GM23338 (cell line): ENCODE data around the gene HSD17B1. TPM values are rescaled to one million over a fixed set of nuclear protein-coding genes. Genes with fewer than 3 reads are reported as not detected.
"Not testable (repeated sequence)": the region's sequence is repeated elsewhere in the genome, so short reads cannot be mapped to it uniquely, and the experiment has no call there.

Experiments
- ATAC-seq: fragments of 200-7000 bp; cut with Tn5 transposase; 3 replicates; pipeline ENCODE4 v1.9.1; 2020
- DNase-seq: peaks from one replicate; pipeline ENCODE4 v3.0.0-alpha.2; 2015; ENCODE audit warnings: low spot score
- H2AFZ ChIP-seq: fragments of 200-600 bp; sonication (generic); 2 replicates; pipeline ENCODE4 v1.8.0; 2016; ENCODE audit warnings: antibody characterized with exemption, mild to moderate bottlenecking, moderate library complexity
- H3F3A ChIP-seq: fragments of 200-600 bp; sonication (generic); replicated peaks from 2 replicates; pipeline ENCODE4 v1.8.0; 2017; ENCODE audit warnings: antibody characterized with exemption, mixed run types, low read depth
- H3K27ac ChIP-seq: fragments of 200-600 bp; sonication (generic); 2 replicates; pipeline ENCODE4 v1.6.1; 2016; ENCODE audit warnings: low read depth
- H3K27me3 ChIP-seq: fragments of 200-600 bp; sonication (generic); 2 replicates; pipeline ENCODE4 v1.8.0; 2016; ENCODE audit warnings: mild to moderate bottlenecking, mixed run types, moderate library complexity; ENCODE audit not compliant: insufficient read depth
- H3K36me3 ChIP-seq: fragments of 200-600 bp; sonication (generic); 2 replicates; pipeline ENCODE4 v1.8.0; 2016; ENCODE audit warnings: mild to moderate bottlenecking; ENCODE audit not compliant: insufficient read depth
- H3K4me1 ChIP-seq: fragments of 200-600 bp; sonication (generic); 2 replicates; pipeline ENCODE4 v1.8.0; 2016; ENCODE audit warnings: mild to moderate bottlenecking, moderate library complexity; ENCODE audit not compliant: insufficient read depth
- H3K4me2 ChIP-seq: fragments of 200-600 bp; sonication (generic); 2 replicates; pipeline ENCODE4 v1.7.1; 2017; ENCODE audit warnings: mixed run types
- H3K4me3 ChIP-seq: fragments of 200-600 bp; sonication (generic); 2 replicates; pipeline ENCODE4 v1.6.1; 2016; ENCODE audit warnings: mixed run types
- H3K79me2 ChIP-seq: fragments of 200-600 bp; sonication (generic); replicated peaks from 2 replicates; pipeline ENCODE4 v1.8.0; 2017; ENCODE audit warnings: mild to moderate bottlenecking; ENCODE audit not compliant: insufficient read depth
- H3K9me2 ChIP-seq: fragments of 200-600 bp; sonication (generic); 2 replicates; pipeline ENCODE4 v1.8.0; 2017; ENCODE audit not compliant: insufficient read depth
- H4K20me1 ChIP-seq: fragments of 200-600 bp; sonication (generic); replicated peaks from 2 replicates; pipeline ENCODE4 v1.8.0; 2017; ENCODE audit warnings: mild to moderate bottlenecking; ENCODE audit not compliant: insufficient read depth
- H3K27ac Mint-ChIP-seq: 2 replicates; pipeline ENCODE4 v1.8.0; 2020; ENCODE audit warnings: inconsistent platforms, mild to moderate bottlenecking, moderate library complexity, mixed read lengths
- H3K27me3 Mint-ChIP-seq: 3 replicates; pipeline ENCODE4 v1.8.0; 2022; ENCODE audit warnings: low read depth, mild to moderate bottlenecking, moderate library complexity, mixed read lengths, inconsistent platforms; ENCODE audit not compliant: insufficient read depth, poor library complexity
- H3K36me3 Mint-ChIP-seq: 3 replicates; pipeline ENCODE4 v1.8.0; 2021; ENCODE audit warnings: low read depth, mild to moderate bottlenecking, inconsistent platforms, moderate library complexity, mixed read lengths
- H3K4me1 Mint-ChIP-seq: 3 replicates; pipeline ENCODE4 v1.8.0; 2020; ENCODE audit warnings: mild to moderate bottlenecking, inconsistent platforms, mixed read lengths
- H3K4me3 Mint-ChIP-seq: 3 replicates; pipeline ENCODE4 v1.8.0; 2021; ENCODE audit warnings: moderate library complexity, mild to moderate bottlenecking, inconsistent platforms, mixed read lengths
- H3K9me3 Mint-ChIP-seq: 3 replicates; pipeline ENCODE4 v1.8.0; 2020; ENCODE audit warnings: moderate library complexity, mild to moderate bottlenecking, inconsistent platforms, mixed read lengths
- ETS1 ChIP-seq: IDR thresholded peaks from 2 replicates; pipeline ENCODE4 v1.6.1; 2016; ENCODE audit warnings: antibody characterized with exemption
- EZH2 ChIP-seq: fragments of 200-600 bp; sonication (generic); IDR thresholded peaks from one replicate; pipeline ENCODE4 v1.8.0; 2017; ENCODE audit warnings: antibody characterized with exemption, mild to moderate bottlenecking, low read depth; ENCODE audit not compliant: unreplicated experiment
- EZH2phosphoT487 ChIP-seq: fragments of 200-600 bp; sonication (generic); IDR thresholded peaks from one replicate; pipeline ENCODE4 v1.8.1; 2018; ENCODE audit warnings: antibody characterized with exemption; ENCODE audit not compliant: unreplicated experiment
- JUNB ChIP-seq: IDR thresholded peaks from one replicate; pipeline ENCODE4 v1.6.1; 2016; ENCODE audit warnings: antibody characterized with exemption; ENCODE audit not compliant: unreplicated experiment
- NANOG ChIP-seq: IDR thresholded peaks from 2 replicates; pipeline ENCODE4 v1.6.1; 2016; ENCODE audit warnings: antibody characterized with exemption, borderline replicate concordance
- POLR2AphosphoS5 ChIP-seq: IDR thresholded peaks from 2 replicates; pipeline ENCODE4 v1.6.1; 2016; ENCODE audit warnings: antibody characterized with exemption, low read depth
- STAT1 ChIP-seq: IDR thresholded peaks from one replicate; pipeline ENCODE4 v1.6.1; 2016; ENCODE audit warnings: antibody characterized with exemption; ENCODE audit not compliant: unreplicated experiment
- ZNF114 ChIP-seq: fragments of 250-450 bp; sonication (Bioruptor Pico); IDR thresholded peaks from 2 replicates; pipeline ENCODE4 v1.5.0; 2020; ENCODE audit warnings: mild to moderate bottlenecking, moderate library complexity
- ZNF331 ChIP-seq: fragments of 250-450 bp; sonication (Bioruptor Pico); IDR thresholded peaks from 2 replicates; pipeline ENCODE4 v1.5.0; 2020; ENCODE audit warnings: low read depth, mild to moderate bottlenecking, moderate library complexity
- polyA plus RNA-seq: library from polyadenylated mRNA; unstranded; fragments of >200 nt; fragmentation: Nextera tagmentation; extraction: Ambion mirVana; gene quantifications from 2 replicates; pipeline ENCODE4 v1.2.1, GENCODE V29; 2016
- total RNA-seq: library from RNA; depleted of rRNA; stranded (reverse); fragments of >200 nt; shearing (Covaris generic); gene quantifications from 2 replicates; pipeline ENCODE4 v1.2.3, GENCODE V29; 2014
- TF ChIP-seq, protein P1 (sequence below), 2 experiments: fragments of 200-600 bp in 1 of 2; sonication (generic) in 1 of 2; conservative IDR thresholded peaks; 2 replicates each; pipeline versions ENCODE4 v1.5.1 to v1.6.1; 2016 to 2017; ENCODE audit warnings: antibody characterized with exemption in 2 of 2, low read depth in 2 of 2, mild to moderate bottlenecking in 2 of 2, moderate library complexity in 1 of 2

HSD17B1 gene
- total and polyA plus RNA-seq, 2 experiments from 2014 or later = 0.97 to 1.7 TPM

DNA sequence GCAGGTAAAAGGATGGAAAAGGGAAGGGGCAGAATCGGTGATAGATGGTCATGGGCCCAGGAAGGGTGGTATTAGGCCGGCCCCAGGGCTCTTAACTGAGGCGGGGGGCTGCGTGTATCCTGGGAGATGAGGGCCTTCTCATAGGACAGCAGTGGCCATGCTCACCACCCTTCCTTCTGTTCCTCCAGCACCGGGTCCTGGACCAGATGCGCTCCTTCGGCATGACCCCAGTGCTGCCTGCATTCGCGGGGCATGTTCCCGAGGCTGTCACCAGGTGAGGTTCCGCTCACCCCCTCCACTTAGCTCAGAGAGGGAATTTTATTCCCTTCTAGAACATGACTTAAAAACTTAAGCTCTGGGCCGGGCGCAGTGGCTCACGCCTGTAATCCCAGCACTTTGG is 14.2 kb upstream of the HSD17B1 start:
- Mint-ChIP-seq H3K4me1 (peaks cover 18% of the 10 kb centered on the region), H3K4me3 (no peak overlapping the region), H3K27ac (no peak overlapping the region), H3K27me3 (peaks cover 11% of the 10 kb centered on the region), H3K9me3 (no peaks in the 10 kb centered on the region; the same call in 2 of the 3 replicates), H3K36me3 (peaks cover 22% of the 10 kb centered on the region)
- ATAC-seq (no peak), DNase-seq (no peak)
- peaks cover 7% of the 10 kb centered on the region for H3K27me3 ChIP-seq
- H3K9me2 ChIP-seq = no peaks in the 10 kb centered on the region
- no peak overlapping the region for H3K4me3 ChIP-seq
- no peak overlapping the region for H3K27ac ChIP-seq
- H3K36me3 ChIP-seq = no peaks in the 10 kb centered on the region
- no peaks in the 10 kb centered on the region for H4K20me1 ChIP-seq
- H2AFZ ChIP-seq = no peak overlapping the region
- peaks cover 18% of the 10 kb centered on the region for H3K4me1 ChIP-seq
- H3K79me2 ChIP-seq = no peaks in the 10 kb centered on the region
- no peak overlapping the region for H3K4me2 ChIP-seq
- TF ChIP-seq, protein P1, sequence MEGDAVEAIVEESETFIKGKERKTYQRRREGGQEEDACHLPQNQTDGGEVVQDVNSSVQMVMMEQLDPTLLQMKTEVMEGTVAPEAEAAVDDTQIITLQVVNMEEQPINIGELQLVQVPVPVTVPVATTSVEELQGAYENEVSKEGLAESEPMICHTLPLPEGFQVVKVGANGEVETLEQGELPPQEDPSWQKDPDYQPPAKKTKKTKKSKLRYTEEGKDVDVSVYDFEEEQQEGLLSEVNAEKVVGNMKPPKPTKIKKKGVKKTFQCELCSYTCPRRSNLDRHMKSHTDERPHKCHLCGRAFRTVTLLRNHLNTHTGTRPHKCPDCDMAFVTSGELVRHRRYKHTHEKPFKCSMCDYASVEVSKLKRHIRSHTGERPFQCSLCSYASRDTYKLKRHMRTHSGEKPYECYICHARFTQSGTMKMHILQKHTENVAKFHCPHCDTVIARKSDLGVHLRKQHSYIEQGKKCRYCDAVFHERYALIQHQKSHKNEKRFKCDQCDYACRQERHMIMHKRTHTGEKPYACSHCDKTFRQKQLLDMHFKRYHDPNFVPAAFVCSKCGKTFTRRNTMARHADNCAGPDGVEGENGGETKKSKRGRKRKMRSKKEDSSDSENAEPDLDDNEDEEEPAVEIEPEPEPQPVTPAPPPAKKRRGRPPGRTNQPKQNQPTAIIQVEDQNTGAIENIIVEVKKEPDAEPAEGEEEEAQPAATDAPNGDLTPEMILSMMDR (conservative IDR thresholded peaks at IDR 0.05; ENCODE audit: low read depth in 2 of 2) = no peak
- no peak for TF ChIP-seq EZH2
- H3F3A ChIP-seq = peaks cover 23% of the 10 kb centered on the region; the same call in 1 of the 2 replicates

DNA sequence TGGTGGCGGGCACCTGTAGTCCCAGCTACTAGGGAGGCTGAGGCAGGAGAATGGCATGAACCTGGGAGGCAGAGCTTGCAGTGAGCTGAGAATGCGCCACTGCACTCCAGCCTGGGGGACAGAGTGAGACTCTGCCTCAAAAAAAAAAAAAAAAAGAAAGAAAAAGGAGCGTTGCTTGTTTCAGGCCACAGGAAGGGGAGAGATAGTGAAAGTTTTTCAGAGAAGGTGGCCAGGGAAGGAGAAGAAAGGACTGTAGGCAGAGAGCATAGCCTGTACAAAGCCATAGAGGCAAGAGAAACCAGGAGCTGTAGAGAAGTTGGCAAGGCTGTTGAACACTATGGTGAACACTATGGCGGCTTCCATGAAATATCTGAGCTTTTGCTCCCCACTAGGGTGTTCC is 12.2 kb upstream of the HSD17B1 start:
- peaks cover 15% of the 10 kb centered on the region; the same call in 1 of the 2 replicates for H3F3A ChIP-seq
- H2AFZ ChIP-seq, H3K9me2 ChIP-seq, H3K27me3 ChIP-seq, H3K36me3 ChIP-seq, H4K20me1 ChIP-seq, H3K27ac Mint-ChIP-seq, H3K4me1 ChIP-seq, H3K4me3 ChIP-seq, H3K79me2 ChIP-seq, H3K27ac ChIP-seq, H3K4me2 ChIP-seq, DNase-seq, H3K9me3 Mint-ChIP-seq, ATAC-seq, H3K4me3 Mint-ChIP-seq, H3K27me3 Mint-ChIP-seq: not testable (repeated sequence)
- H3K36me3 Mint-ChIP-seq = peaks cover 25% of the 10 kb centered on the region
- peaks cover 14% of the 10 kb centered on the region for H3K4me1 Mint-ChIP-seq

DNA sequence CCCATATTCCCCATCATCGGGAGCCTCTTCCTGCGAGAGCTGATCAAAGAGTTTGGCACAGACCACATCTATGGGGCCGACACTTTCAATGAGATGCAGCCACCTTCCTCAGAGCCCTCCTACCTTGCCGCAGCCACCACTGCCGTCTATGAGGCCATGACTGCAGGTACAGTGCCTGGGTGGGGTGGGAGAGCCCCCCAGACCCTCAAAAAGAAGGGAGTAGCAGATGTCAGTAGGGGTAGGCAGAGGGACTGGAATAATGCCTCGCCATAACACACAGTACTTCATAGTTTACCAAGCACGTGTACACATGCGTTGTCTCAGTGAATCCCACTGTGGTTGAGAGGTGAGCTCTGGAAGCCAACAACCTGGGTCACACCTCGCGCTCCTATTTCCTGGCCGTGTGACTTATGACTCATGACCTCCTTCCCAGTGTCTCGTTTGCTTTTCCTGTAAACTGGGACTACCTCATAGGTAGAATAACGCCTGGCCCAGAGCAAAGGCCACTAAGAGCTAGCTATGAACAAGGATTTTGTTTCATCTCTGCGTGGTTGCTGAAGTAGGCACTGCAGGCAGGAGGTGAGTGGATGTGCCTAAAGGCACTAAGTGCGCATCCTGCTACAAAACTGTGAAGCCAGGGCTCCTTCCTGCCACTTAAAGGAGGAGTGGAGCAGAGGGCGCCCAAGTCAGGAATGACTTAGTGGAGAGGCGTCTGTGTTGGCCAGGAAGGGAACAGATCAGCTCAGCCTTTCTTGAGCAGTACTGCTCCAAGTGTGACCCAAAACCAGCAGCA is 11.5 kb upstream of the HSD17B1 start:
- H3K4me1 ChIP-seq = peaks cover 7% of the 10 kb centered on the region; the same call in 1 of the 2 replicates
- no peaks in the 10 kb centered on the region for H3K79me2 ChIP-seq
- H3K4me3 Mint-ChIP-seq = no peak overlapping the region
- H3K9me3 Mint-ChIP-seq = no peaks in the 10 kb centered on the region; the same call in 2 of the 3 replicates
- TF ChIP-seq POLR2AphosphoS5 = no peak
- TF ChIP-seq EZH2 = no peak
- TF ChIP-seq JUNB = no peak
- no peak for TF ChIP-seq ZNF331 (CRISPR knock-in tag)
- no peak for TF ChIP-seq ETS1
- no peak for TF ChIP-seq NANOG
- TF ChIP-seq EZH2phosphoT487 = no peak
- TF ChIP-seq ZNF114 = no peak
- TF ChIP-seq STAT1 = no peak
- H3K27me3 Mint-ChIP-seq = peaks cover 6% of the 10 kb centered on the region
- H3F3A ChIP-seq = 0 out of 2 replicates have a peak, but pooled peaks cover 12% of the 10 kb centered on the region
- no peak overlapping the region for H3K27ac ChIP-seq
- H3K4me1 Mint-ChIP-seq = peaks cover 11% of the 10 kb centered on the region
- H4K20me1 ChIP-seq = no peaks in the 10 kb centered on the region
- ATAC-seq (no peak), DNase-seq (no peak)
- no peak overlapping the region for H3K4me3 ChIP-seq
- peaks cover 25% of the 10 kb centered on the region for H3K36me3 Mint-ChIP-seq
- no peak overlapping the region for H3K27ac Mint-ChIP-seq
- H3K4me2 ChIP-seq = no peak overlapping the region
- no peaks in the 10 kb centered on the region for H3K27me3 ChIP-seq
- H3K36me3 ChIP-seq = no peaks in the 10 kb centered on the region
- H3K9me2 ChIP-seq = no peaks in the 10 kb centered on the region
- no peak overlapping the region for H2AFZ ChIP-seq
